Measurements from ENCODE around the gene HMG20B.
"Not testable (repeated sequence)": the region's sequence is repeated elsewhere in the genome, so short reads cannot be mapped to it uniquely, and the experiment has no call there.

Gene HMG20B

DNA sequence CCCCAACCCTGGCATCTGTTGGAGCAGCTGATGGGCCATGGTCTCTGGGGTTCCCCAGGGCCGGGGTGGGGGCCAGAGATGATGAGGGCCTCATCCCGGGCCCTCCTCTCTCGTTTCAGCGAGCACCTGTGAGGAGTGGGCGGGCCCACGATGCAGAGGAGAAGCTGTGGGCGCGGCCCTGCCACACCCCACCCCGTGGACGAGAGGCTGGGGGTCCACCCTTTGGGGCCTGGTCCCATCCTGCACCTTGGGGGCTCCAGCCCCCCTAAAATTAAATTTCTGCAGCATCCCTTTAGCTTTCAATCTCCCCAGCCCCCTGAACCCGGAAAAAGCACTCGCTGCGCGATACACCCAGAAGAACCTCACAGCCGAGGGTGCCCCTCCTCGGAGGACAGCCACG is 5.6 kb downstream of the HMG20B start:
- Mint-ChIP-seq H3K9me3 (no peaks in the 10 kb centered on the region), H3K27ac (no peak overlapping the region), H3K36me3 (ENCODE audit: low read depth) (peaks cover 8% of the 10 kb centered on the region), H3K4me1 (ENCODE audit: low read depth) (peaks cover 7% of the 10 kb centered on the region), H3K4me3 (no peak overlapping the region), H3K27me3 (no peaks in the 10 kb centered on the region)

DNA sequence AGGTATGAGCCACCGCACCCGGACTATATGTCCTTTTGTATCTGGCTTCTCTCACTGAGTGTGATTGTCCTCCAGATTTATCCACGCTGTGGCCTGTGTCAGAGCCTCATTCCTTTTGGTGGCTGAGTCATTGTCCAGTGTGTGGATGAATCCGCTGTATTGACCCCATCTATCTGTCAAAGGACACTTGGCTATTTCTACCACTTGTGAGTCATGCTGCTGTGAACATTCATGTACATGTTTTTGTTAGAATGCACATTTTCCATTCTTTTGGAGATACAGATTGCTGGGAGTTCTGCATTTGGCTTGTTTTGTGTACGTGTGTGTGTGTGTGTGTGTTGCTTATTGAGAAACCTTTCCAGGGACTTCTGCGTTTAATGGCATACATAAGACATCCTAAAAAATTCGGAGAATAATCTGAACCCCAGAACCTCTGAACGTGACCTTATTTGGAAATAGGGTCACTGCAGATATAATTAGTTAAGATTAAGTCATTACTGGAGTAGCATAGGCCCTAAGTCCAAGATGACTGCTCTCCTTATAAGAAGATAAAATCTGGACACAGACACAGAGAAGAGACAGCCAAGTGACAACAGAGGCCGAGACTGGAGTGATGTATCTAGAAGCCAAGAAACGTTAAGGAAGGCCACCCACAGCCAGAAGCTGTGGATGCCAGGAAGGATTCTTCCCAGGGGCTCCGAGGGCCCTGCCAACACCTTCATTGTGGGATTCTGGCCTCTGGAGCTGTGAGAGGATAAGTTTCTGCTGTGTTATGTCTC is 7.6 kb downstream of the HMG20B start:
- Mint-ChIP-seq H3K9me3 (no peaks in the 10 kb centered on the region), H3K27ac (no peak overlapping the region), H3K4me3 (no peak overlapping the region), H3K27me3 (no peaks in the 10 kb centered on the region), H3K4me1 (ENCODE audit: low read depth) (no peaks in the 10 kb centered on the region), H3K36me3 (ENCODE audit: low read depth) (peaks cover 3% of the 10 kb centered on the region)

DNA sequence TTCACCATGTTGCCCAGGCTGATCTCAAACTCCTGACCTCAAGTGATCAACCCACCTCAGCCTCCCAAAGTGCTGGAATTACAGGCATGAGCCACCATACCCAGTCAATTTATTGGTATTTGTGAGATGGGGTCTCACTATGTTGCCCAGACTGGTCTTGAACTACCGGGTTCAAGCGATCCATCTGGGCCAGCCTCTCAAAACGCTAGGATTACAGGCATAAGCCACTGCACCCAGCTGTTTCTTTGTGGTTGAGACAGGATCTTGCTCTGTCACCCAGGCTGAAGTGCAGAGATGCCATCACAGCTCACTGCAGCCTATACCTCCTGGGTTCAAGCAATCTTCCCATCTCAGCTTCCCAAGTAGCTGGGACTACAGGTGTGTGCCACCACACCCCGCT is 9.0 kb downstream of the HMG20B start:
- not testable (repeated sequence) for H3K27me3 Mint-ChIP-seq; H3K36me3 Mint-ChIP-seq (ENCODE audit: low read depth); H3K4me1 Mint-ChIP-seq (ENCODE audit: low read depth); H3K4me3 Mint-ChIP-seq; H3K9me3 Mint-ChIP-seq; H3K27ac Mint-ChIP-seq

DNA sequence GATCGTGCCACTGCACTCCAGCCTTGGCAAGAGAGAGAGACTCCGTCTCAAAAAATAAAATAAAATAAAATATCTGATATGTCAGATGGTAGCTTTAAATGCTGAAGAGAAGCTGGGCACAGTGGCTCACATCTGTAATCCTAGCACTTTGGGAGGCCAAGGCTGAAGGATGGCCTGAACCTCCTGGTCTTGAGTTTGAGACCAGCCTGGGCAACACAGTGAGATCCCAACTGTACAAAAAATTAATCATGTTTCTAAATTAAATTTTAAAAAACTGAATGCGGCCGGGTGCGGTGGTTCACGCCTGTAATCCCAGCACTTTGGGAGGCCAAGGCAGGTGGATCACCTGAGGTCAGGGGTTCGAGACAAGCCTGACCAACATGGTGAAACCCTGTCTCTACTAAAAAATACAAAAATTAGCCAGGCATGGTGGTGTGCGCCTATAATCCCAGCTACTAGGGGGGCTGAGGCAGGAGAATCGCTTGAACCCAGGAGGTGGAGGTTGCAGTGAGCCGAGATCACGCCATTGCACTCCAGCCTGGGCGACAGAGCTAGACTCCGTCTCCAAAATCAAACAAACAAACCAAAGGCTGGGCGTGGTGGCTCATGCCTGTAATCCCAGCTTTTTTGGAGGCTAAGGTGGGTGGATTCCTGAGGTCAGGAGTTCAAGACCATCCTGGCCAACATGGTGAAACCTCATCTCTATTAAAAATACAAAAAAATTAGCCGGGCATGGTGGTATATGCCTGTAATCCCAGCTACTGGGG is 11.5 kb downstream of the HMG20B start:
- H3K9me3 Mint-ChIP-seq; H3K36me3 Mint-ChIP-seq (ENCODE audit: low read depth); H3K27me3 Mint-ChIP-seq; H3K4me3 Mint-ChIP-seq; H3K27ac Mint-ChIP-seq; H3K4me1 Mint-ChIP-seq (ENCODE audit: low read depth): not testable (repeated sequence)

DNA sequence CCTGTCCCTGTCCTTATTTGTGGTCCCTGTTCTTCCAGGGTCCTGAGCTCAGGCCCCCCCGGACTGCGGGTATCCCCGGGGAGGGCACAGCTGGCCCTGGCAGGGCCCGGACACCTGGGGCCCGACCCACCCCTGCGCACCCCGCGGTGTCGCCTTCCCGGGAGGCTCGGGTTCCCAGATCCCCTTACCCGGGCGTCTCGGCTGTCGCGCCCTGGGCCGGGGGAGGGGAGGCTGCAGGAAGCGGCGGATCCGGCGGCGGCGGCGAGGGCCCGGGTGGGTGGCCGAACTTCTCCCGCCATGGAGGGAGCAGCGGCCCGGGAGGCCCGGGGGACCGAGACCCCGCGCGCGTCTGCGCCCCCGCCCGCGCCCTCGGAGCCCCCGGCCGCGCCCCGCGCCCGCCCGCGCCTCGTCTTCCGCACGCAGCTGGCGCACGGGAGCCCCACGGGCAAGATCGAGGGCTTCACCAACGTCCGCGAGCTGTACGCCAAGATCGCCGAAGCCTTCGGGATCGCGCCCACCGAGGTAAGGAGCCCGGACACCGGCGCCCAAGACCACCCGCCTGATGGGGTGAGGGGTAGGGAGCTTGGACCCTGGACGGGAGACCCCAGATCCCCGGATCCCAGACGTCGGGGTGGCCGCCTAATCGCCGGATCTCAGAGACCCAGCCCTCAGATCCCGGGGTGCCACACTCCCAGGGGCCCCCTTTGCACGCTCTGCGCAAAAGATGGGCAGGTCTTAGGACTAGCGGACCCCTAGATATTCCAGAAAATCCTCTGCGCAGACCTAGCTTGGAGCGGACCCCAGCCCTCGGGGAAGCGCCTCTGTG is 12.8 kb downstream of the HMG20B start, which contains the start of gene GIPC3:
TSS of gene GIPC3 (plus strand) at position 178 of the 826 bp plus-strand sequence. CDS start at position 298, 120 bp downstream.
- no peaks in the 10 kb centered on the region for H3K27me3 Mint-ChIP-seq
- no peaks in the 10 kb centered on the region for H3K36me3 Mint-ChIP-seq (ENCODE audit: low read depth)
- H3K4me3 Mint-ChIP-seq = no peak within 1 kb of the TSS
- H3K9me3 Mint-ChIP-seq = no peaks in the 10 kb centered on the region
- H3K27ac Mint-ChIP-seq = no peak within 1 kb of the TSS
- no peaks in the 10 kb centered on the region for H3K4me1 Mint-ChIP-seq (ENCODE audit: low read depth)

DNA sequence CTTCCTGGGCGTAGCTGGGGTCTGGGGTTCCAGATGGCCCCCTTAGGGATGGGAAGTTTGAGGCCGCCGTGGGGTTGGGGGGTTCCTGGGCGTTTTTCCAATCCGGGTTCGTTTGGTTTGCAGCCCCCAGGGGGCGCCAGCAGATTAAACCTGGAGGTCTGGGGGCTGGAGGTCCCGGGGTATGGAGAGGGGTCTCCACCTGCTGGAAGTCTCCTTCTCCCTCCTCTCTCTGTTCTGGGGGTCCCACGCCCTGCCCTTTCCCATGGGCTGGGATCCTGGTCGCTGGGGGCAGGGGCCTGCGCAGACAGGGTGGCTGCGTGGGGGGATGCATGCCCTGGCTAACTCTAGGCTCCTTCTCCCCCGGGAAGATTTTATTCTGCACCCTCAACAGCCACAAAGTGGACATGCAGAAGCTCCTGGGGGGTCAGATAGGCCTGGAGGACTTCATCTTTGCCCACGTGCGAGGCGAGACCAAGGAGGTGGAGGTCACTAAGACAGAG is 13.4 kb downstream of the HMG20B start:
- Mint-ChIP-seq H3K27ac (no peak overlapping the region), H3K4me3 (no peak overlapping the region), H3K9me3 (no peaks in the 10 kb centered on the region), H3K4me1 (ENCODE audit: low read depth) (no peaks in the 10 kb centered on the region), H3K27me3 (no peaks in the 10 kb centered on the region), H3K36me3 (ENCODE audit: low read depth) (no peaks in the 10 kb centered on the region)

DNA sequence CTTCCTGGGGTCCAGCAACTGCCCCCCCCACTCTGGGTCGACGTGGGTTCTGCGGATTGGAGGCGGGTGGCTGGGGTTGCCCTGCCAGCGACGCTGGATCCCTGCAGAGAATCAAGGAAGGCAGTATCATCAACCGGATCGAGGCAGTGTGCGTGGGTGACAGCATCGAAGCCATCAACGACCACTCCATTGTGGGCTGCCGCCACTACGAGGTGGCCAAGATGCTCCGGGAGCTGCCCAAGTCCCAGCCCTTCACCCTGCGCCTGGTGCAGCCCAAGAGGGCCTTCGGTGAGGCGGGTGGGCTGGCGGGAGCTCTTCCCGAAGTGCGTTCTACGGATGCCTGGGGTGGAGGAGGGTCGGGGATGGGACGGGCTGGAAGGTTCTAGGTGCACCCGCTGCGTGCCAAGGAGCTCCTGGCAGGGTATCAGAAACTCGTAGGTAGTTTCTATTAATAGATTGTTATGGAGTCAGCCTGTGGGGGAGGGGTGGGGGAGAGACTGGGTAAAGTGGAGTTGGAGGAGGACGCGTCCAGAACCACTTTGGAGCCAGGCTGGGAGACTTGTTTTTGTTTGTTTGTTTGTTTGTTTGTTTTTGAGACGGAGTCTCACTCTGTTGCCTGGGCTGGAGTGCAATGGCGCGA is 14.1 kb downstream of the HMG20B start:
- H3K4me1 Mint-ChIP-seq (ENCODE audit: low read depth) = no peaks in the 10 kb centered on the region
- no peaks in the 10 kb centered on the region for H3K27me3 Mint-ChIP-seq
- H3K27ac Mint-ChIP-seq = no peak overlapping the region
- H3K4me3 Mint-ChIP-seq = no peak overlapping the region
- no peaks in the 10 kb centered on the region for H3K9me3 Mint-ChIP-seq
- no peaks in the 10 kb centered on the region for H3K36me3 Mint-ChIP-seq (ENCODE audit: low read depth)

DNA sequence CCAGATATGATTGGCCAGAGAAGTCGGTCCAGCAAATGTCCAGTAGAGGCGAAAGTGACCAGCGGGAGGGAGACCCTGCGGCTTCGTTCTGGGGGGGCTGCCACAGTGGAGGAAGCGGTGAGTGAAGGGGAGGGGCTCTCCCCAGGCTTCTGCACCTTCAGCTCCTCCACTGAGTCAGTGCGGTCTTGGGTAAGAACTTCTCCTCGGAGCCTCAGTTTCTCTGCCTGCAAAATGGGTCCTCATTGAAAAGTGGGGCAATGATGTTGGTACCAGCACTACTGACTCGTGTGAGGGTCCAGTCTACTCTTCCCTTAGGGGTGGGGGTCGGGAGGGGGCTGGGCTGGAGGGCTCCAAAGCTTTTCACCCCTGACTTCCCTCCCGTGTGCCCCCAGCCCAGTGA is 16.7 kb downstream of the HMG20B start:
- Mint-ChIP-seq H3K4me1 (ENCODE audit: low read depth) (no peaks in the 10 kb centered on the region), H3K27me3 (no peaks in the 10 kb centered on the region), H3K4me3 (no peak overlapping the region), H3K36me3 (ENCODE audit: low read depth) (no peaks in the 10 kb centered on the region), H3K9me3 (no peaks in the 10 kb centered on the region), H3K27ac (no peak overlapping the region)

DNA sequence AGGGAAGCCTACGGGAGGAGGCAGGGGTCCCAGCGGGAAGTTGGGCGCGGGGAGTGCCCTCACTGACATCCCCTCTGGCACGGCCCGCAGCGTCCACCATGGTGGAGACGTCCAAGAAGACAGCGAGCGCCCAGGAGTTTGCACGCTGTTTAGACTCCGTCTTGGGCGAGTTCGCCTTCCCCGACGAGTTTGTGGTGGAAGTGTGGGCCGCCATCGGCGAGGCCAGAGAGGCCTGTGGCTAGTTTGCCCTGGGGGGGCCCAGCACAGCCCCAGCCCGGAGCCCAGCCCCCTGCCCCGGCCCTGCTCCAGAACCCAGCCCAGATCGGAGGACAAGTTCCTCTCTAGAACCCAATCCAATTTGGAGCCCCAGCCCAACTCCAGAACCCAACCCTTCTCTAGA is 17.2 kb downstream of the HMG20B start:
- Mint-ChIP-seq H3K9me3 (no peaks in the 10 kb centered on the region), H3K27me3 (no peaks in the 10 kb centered on the region), H3K27ac (no peak overlapping the region), H3K4me1 (ENCODE audit: low read depth) (no peaks in the 10 kb centered on the region), H3K4me3 (no peak overlapping the region), H3K36me3 (ENCODE audit: low read depth) (no peaks in the 10 kb centered on the region)

DNA sequence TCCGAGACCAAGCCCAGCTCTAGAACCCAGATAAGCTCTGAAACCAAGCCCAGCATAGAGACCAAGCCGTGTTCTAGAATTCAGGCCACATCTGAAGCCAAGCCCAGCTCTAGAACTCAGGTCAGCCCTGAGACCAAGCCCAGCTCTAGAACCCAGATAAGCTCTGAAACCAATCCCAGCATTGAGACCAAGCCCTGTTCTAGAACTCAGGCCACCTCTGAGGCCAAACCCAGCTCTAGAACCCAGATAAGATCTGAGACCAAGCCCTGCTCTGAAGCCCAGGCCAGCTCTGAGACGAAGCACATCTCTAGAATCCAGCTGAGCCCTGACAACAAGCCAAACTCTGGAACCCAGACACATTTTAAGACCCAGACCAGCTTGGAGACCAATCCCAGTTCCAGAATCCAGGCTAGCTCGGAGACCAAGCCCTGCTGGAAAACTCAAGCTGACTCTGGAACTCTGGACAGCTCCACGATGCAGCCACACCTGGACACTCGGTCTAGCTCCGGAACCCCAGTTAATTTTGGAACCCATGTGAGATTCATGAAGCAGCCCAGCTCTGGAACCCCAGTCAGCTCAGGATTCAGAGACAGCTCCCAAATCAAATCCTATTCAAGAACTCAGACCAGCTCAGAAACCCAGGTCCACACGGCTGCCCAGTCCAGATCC is 18.4 kb downstream of the HMG20B start:
- Mint-ChIP-seq H3K36me3 (ENCODE audit: low read depth) (no peaks in the 10 kb centered on the region), H3K4me3 (no peak overlapping the region), H3K9me3 (no peaks in the 10 kb centered on the region), H3K27me3 (no peaks in the 10 kb centered on the region), H3K4me1 (ENCODE audit: low read depth) (no peaks in the 10 kb centered on the region), H3K27ac (no peak overlapping the region)

DNA sequence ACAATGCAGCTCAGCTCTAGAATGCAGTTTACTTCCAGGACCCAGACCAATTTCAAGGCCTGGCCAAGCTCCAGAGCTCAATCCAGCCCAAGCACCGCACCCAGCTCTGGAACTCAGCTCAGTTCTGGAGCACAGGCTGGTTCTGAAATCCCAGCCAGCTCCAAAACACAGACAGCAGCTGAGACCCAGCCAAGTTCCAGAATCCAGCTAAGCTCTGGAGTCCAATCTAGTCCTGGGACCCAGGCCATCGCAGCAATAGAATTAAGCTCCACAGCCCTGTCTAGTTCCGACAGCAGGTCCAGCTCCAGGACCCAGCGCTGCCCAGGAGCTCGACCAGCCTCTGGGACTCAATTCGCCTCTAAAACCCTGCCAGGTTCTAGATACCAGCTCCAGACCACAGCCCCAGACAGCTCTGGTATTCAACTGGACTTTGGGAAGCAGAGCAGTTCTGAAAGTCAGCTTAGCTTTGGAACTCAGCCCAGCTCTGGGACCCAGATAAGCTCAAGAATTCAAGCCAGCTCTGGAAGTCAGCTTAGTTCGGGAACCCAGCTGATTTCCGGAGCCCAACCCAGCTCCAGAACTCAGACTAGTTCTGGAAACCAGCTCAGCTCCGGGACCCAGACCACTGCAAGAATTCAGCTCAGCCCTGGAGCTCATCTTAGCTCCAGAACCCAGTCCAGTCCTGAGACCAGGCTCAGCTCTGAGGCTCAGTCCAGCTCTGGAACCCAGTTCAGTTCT is 19.3 kb downstream of the HMG20B start:
- Mint-ChIP-seq H3K4me1 (ENCODE audit: low read depth) (no peaks in the 10 kb centered on the region), H3K4me3 (no peak overlapping the region), H3K27me3 (no peaks in the 10 kb centered on the region), H3K9me3 (no peaks in the 10 kb centered on the region), H3K27ac (no peak overlapping the region), H3K36me3 (ENCODE audit: low read depth) (no peaks in the 10 kb centered on the region)

DNA sequence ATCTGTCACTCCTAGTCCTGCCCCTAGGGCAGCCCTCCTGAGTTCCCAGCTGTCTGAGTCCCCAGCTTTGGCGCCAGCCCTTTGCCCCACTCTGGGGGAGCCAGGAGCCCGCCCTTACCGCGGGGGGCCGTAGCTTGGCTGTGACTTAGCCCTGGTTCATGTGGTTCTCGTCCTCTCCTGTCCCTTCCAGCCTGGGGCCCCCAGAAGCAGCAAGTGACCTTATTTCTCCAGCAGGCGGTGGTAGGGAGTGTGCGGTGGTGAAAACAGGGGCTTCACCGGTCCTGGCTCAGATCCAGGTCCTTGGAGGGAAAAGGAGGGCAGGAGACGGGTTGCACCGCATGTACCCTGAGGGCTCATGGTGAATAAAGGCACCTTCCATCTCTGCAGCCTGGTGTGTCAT is 20.4 kb downstream of the HMG20B start:
- H3K27ac Mint-ChIP-seq = no peak overlapping the region
- H3K4me3 Mint-ChIP-seq = no peak overlapping the region
- H3K36me3 Mint-ChIP-seq (ENCODE audit: low read depth) = no peaks in the 10 kb centered on the region
- H3K4me1 Mint-ChIP-seq (ENCODE audit: low read depth) = no peaks in the 10 kb centered on the region
- no peaks in the 10 kb centered on the region for H3K9me3 Mint-ChIP-seq
- H3K27me3 Mint-ChIP-seq = no peaks in the 10 kb centered on the region

DNA sequence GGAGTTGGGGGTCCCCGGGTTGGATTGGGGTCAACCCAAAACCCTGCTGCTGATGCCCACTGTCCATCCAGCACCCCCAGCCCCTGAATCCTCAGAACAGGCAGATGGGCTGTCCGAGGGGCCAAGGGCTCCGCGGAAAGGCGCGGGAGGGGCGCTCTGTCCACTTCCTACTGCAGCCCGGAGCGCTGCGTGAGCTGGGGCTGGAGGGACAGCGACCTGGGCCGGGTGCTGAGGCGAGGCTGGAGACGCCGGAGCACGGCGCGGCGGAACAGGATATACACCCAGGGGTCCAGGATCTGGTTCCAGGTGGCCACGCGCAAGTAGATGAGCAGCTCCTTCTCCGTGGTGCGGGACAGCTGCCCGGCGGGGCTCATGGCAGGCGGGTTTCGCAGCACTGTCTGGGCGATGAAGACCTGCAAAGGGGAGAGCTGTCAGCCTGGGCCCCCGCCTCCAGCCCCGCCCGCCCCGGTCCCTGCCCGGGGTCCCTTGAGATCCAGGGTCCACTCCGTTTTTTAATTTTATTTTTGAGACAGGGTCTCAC is 22.8 kb downstream of the HMG20B start:
- Mint-ChIP-seq H3K27ac (no peak overlapping the region), H3K36me3 (ENCODE audit: low read depth) (no peaks in the 10 kb centered on the region), H3K4me3 (no peak overlapping the region), H3K4me1 (ENCODE audit: low read depth) (no peaks in the 10 kb centered on the region), H3K9me3 (no peaks in the 10 kb centered on the region), H3K27me3 (no peaks in the 10 kb centered on the region)
